ENCODE data around the gene TRRAP. TPM values are rescaled to one million over a fixed set of nuclear protein-coding genes. Genes with fewer than 3 reads are reported as not detected.

TRRAP gene
- polyA plus RNA-seq, 2 of the 4 experiments (the other 2 are of a cell fraction): 12.2 to 22.1 TPM

DNA sequence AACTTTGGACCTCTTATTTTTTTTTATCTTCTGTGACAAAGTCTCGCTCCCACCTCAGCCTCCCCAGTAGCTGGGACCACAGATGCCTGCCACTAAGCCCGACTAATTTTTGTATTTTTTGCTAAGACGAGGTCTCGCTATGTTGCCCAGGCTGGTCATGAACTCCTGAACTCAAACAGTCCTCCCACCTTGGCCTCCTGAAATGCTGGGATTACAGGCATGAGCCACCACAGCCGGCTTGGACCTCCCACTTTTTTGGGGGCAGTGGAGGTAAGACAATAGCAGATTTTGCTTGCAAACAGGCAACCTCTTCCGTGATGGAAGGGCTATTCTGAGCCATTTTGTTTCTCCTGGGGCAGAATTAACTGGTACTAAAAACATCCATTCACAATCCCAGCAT, 1.2 kb upstream of the TRRAP start:
- H3K4me2 ChIP-seq: no peak overlapping the region
- no peak for FAIRE-seq

DNA sequence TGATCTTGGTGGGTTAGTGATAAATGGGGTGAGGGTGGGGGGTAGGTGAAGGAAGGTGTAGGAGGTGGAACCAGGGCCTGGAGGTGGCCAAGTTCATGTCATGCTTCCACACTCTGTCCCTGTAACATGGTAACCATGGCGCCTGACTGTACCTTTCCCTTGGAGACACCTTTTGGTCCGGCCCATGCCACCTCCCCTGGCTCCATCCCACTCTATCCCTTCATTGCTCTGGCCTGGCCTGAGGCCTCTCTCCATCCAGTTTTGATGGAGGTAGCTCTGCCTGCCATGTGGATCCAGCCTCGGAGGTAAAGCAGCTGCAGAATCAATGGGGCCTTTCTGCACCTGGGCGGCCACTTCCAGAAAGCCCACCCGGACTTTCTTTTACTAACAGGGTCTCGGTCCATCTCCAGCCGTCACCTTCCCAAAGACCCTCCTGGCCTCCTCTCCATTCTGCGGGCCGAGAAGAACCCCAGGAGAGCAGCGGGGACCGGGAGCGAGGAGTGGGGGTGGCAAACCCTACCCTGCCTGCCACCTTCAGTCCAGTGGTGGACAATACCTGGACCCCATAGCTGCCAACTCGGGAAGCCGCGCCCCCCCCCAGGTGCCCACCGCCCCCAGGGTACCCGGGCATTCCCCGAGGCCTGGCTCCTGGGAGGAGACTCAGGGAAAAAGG, 504 bp upstream of the TRRAP start:
- DNase-seq (ENCODE audit: low read depth in 1 of 2, low spot score in 1 of 2) (no peak), ATAC-seq (peak; percentile 40 to 51), FAIRE-seq (no peak)
- Histone ChIP-seq H3K27ac (peak overlapping the region; percentile 91 to 100), H3K9me3 (no peaks in the 10 kb centered on the region), H3K4me2 (peak overlapping the region; percentile 95), H3K4me3 (peak overlapping the region; percentile 82), H3K4me1 (peaks cover 9% of the 10 kb centered on the region; the same call in 2 of the 3 replicates)
- CTCF ChIA-PET: interaction anchor here (0.7 to 2.5 kb wide), 20 partner anchors 8 to 584 kb away, joined by 3 to 25 read pairs (median 4); partner anchors contain the start of genes BAIAP2L1 and TMEM130
- 39% methylated on average over 17 of the region's 18 CpGs for WGBS (ENCODE audit: missing lambda C conversion rate)
- TF ChIP-seq, protein P1, sequence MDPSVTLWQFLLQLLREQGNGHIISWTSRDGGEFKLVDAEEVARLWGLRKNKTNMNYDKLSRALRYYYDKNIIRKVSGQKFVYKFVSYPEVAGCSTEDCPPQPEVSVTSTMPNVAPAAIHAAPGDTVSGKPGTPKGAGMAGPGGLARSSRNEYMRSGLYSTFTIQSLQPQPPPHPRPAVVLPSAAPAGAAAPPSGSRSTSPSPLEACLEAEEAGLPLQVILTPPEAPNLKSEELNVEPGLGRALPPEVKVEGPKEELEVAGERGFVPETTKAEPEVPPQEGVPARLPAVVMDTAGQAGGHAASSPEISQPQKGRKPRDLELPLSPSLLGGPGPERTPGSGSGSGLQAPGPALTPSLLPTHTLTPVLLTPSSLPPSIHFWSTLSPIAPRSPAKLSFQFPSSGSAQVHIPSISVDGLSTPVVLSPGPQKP (IDR thresholded peaks at IDR 0.05; ENCODE audit: low read depth, low read length): no peak
- TF ChIP-seq ZNF302 (CRISPR knock-in tag; IDR thresholded peaks at IDR 0.05) (no peak), FOSL2 (IDR thresholded peaks at IDR 0.05) (no peak), FOSL2 (CRISPR knock-in tag; IDR thresholded peaks at IDR 0.05) (no peak), POLR2A (IDR thresholded peaks at IDR 0.05; ENCODE audit: low read length) (no peak), RARB (CRISPR knock-in tag; IDR thresholded peaks at IDR 0.05) (no peak), FOSB (CRISPR knock-in tag; IDR thresholded peaks at IDR 0.05) (no peak), EHMT2 (IDR thresholded peaks at IDR 0.05; ENCODE audit: low read depth) (no peak), ZFP36 (IDR thresholded peaks at IDR 0.05; ENCODE audit: borderline replicate concordance, partially characterized antibody) (no peak), BHLHE40 (IDR thresholded peaks at IDR 0.05; ENCODE audit: low read depth, low read length) (no peak), CHD2 (IDR thresholded peaks at IDR 0.05; ENCODE audit: low read length, partially characterized antibody) (no peak), HOXA7 (CRISPR knock-in tag; IDR thresholded peaks at IDR 0.05) (no peak), MAZ (IDR thresholded peaks at IDR 0.05; ENCODE audit: borderline replicate concordance, low read depth, low read length) (no peak)
- TF ChIP-seq, protein P2, sequence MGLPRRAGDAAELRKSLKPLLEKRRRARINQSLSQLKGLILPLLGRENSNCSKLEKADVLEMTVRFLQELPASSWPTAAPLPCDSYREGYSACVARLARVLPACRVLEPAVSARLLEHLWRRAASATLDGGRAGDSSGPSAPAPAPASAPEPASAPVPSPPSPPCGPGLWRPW (IDR thresholded peaks at IDR 0.05): no peak
- TF ChIP-seq, protein P3, sequence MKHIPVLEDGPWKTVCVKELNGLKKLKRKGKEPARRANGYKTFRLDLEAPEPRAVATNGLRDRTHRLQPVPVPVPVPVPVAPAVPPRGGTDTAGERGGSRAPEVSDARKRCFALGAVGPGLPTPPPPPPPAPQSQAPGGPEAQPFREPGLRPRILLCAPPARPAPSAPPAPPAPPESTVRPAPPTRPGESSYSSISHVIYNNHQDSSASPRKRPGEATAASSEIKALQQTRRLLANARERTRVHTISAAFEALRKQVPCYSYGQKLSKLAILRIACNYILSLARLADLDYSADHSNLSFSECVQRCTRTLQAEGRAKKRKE (CRISPR knock-in tag; IDR thresholded peaks at IDR 0.05; ENCODE audit: low read depth): no peak
- TF ChIP-seq, protein P4, sequence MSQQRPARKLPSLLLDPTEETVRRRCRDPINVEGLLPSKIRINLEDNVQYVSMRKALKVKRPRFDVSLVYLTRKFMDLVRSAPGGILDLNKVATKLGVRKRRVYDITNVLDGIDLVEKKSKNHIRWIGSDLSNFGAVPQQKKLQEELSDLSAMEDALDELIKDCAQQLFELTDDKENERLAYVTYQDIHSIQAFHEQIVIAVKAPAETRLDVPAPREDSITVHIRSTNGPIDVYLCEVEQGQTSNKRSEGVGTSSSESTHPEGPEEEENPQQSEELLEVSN (IDR thresholded peaks at IDR 0.05; ENCODE audit: borderline replicate concordance, low read depth): no peak
- POLR2A ChIA-PET: interaction anchor here (1.2 to 1.3 kb wide), 2 partner anchors 12 to 430 kb away, joined by 3 to 6 read pairs; no protein-coding TSS in a partner anchor

More for the DNA sequence above, 1.2 kb upstream of the TRRAP start:
- Histone ChIP-seq H3K27ac (no peak overlapping the region), H3K4me3 (no peak overlapping the region), H3K9me3 (no peaks in the 10 kb centered on the region), H3K4me1 (peaks cover 9% of the 10 kb centered on the region; the same call in 2 of the 3 replicates)
- TF ChIP-seq SREBF2 (IDR thresholded peaks at IDR 0.05) (no peak), MAFK (IDR thresholded peaks at IDR 0.05; ENCODE audit: partially characterized antibody) (no peak), HOXA7 (CRISPR knock-in tag; IDR thresholded peaks at IDR 0.05) (no peak), HDAC2 (IDR thresholded peaks at IDR 0.05) (no peak), POLR2AphosphoS2 (conservative IDR thresholded peaks at IDR 0.05; ENCODE audit: low read length) (no peak), KDM5A (IDR thresholded peaks at IDR 0.05) (no peak), ZC3H11A (IDR thresholded peaks at IDR 0.05) (no peak), HOXB13 (CRISPR knock-in tag; IDR thresholded peaks at IDR 0.05; ENCODE audit: low read depth) (no peak), ZFP36 (IDR thresholded peaks at IDR 0.05; ENCODE audit: borderline replicate concordance, partially characterized antibody) (no peak), MYC (IDR thresholded peaks at IDR 0.05; ENCODE audit: borderline replicate concordance, low read length) (no peak)
- TF ChIP-seq, protein P5, sequence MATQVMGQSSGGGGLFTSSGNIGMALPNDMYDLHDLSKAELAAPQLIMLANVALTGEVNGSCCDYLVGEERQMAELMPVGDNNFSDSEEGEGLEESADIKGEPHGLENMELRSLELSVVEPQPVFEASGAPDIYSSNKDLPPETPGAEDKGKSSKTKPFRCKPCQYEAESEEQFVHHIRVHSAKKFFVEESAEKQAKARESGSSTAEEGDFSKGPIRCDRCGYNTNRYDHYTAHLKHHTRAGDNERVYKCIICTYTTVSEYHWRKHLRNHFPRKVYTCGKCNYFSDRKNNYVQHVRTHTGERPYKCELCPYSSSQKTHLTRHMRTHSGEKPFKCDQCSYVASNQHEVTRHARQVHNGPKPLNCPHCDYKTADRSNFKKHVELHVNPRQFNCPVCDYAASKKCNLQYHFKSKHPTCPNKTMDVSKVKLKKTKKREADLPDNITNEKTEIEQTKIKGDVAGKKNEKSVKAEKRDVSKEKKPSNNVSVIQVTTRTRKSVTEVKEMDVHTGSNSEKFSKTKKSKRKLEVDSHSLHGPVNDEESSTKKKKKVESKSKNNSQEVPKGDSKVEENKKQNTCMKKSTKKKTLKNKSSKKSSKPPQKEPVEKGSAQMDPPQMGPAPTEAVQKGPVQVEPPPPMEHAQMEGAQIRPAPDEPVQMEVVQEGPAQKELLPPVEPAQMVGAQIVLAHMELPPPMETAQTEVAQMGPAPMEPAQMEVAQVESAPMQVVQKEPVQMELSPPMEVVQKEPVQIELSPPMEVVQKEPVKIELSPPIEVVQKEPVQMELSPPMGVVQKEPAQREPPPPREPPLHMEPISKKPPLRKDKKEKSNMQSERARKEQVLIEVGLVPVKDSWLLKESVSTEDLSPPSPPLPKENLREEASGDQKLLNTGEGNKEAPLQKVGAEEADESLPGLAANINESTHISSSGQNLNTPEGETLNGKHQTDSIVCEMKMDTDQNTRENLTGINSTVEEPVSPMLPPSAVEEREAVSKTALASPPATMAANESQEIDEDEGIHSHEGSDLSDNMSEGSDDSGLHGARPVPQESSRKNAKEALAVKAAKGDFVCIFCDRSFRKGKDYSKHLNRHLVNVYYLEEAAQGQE (IDR thresholded peaks at IDR 0.05): no peak
- TF ChIP-seq, protein P6, sequence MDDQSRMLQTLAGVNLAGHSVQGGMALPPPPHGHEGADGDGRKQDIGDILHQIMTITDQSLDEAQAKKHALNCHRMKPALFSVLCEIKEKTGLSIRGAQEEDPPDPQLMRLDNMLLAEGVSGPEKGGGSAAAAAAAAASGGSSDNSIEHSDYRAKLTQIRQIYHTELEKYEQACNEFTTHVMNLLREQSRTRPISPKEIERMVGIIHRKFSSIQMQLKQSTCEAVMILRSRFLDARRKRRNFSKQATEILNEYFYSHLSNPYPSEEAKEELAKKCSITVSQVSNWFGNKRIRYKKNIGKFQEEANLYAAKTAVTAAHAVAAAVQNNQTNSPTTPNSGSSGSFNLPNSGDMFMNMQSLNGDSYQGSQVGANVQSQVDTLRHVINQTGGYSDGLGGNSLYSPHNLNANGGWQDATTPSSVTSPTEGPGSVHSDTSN (IDR thresholded peaks at IDR 0.05): no peak
- ATAC-seq (no peak), DNase-seq (ENCODE audit: low read depth in 1 of 2, low spot score in 1 of 2) (no peak)
- CTCF ChIA-PET: interaction anchor here (1.4 to 1.7 kb wide), 3 partner anchors 26 to 583 kb away, joined by 4 to 9 read pairs (median 4); no protein-coding TSS in a partner anchor
- POLR2A ChIA-PET: no interaction called here
- WGBS (ENCODE audit: missing lambda C conversion rate): 77% methylated on average over 6 of the region's 6 CpGs
